ENCODE measurements around the gene BRPF1.

GRCh38 chr3:9794400-9794799 is 62.9 kb downstream of the BRPF1 start:
- TF ChIP-seq CTCF (IDR thresholded peaks at IDR 0.05) (no peak), GATA2 (CRISPR knock-in tag; IDR thresholded peaks at IDR 0.05) (no peak), EP300 (IDR thresholded peaks at IDR 0.05; ENCODE audit: borderline replicate concordance in 1 of 2, low read depth in 1 of 2, low read length in 1 of 2) (no peak), EZH2phosphoT487 (IDR thresholded peaks at IDR 0.05; ENCODE audit: borderline replicate concordance, low read depth) (no peak), RXRA (IDR thresholded peaks at IDR 0.05; ENCODE audit: borderline replicate concordance, low read depth) (no peak), POLR2AphosphoS5 (IDR thresholded peaks at IDR 0.05; ENCODE audit: low read depth, low read length) (no peak), MXI1 (IDR thresholded peaks at IDR 0.05; ENCODE audit: low read depth, low read length) (no peak), GABPA (IDR thresholded peaks at IDR 0.05; ENCODE audit: low read depth) (no peak), FOXM1 (IDR thresholded peaks at IDR 0.05; ENCODE audit: low read depth) (no peak), REST (IDR thresholded peaks at IDR 0.05; ENCODE audit: low read depth, low read length) (no peak), RCOR1 (IDR thresholded peaks at IDR 0.05; ENCODE audit: low read length) (no peak)
